ENCODE results near the gene ADGRG3.
A peak's percentile ranks its signal among the peaks of the same experiment; 100 is the strongest.

The ADGRG3 gene

GRCh38 chr16:57624806-57625500 lies 43.2 kb upstream of the ADGRG3 start:
- WGBS (ENCODE audit: insufficient coverage, insufficient read length), result no CpG with 5 or more reads among the region's 17 CpGs
- H3K27ac ChIP-seq (ENCODE audit: low read length), result no peak overlapping the region
- peaks cover 10% of the 10 kb centered on the region for H3K4me1 ChIP-seq (ENCODE audit: control insufficient read depth, insufficient read depth, low read length)
- no peaks in the 10 kb centered on the region for H3K36me3 ChIP-seq (ENCODE audit: control insufficient read depth, insufficient read depth, low read length)
- DNase-seq (ENCODE audit: low read depth, low spot score), result no peak
- H3K27me3 ChIP-seq (ENCODE audit: control insufficient read depth, insufficient read depth, low read length), result no peaks in the 10 kb centered on the region
- no peak overlapping the region for H3K4me3 ChIP-seq (ENCODE audit: low read length)
- H3K9me3 ChIP-seq (ENCODE audit: control insufficient read depth, insufficient read depth, low read length), result no peaks in the 10 kb centered on the region

- Histone ChIP-seq H3K27ac (ENCODE audit: low read length) (no peak overlapping the region), H3K4me3 (ENCODE audit: low read length) (no peak overlapping the region), H3K36me3 (ENCODE audit: control insufficient read depth, insufficient read depth, low read length) (no peaks in the 10 kb centered on the region), H3K9me3 (ENCODE audit: control insufficient read depth, insufficient read depth, low read length) (no peaks in the 10 kb centered on the region), H3K4me1 (ENCODE audit: control insufficient read depth, insufficient read depth, low read length) (peaks cover 4% of the 10 kb centered on the region; the same call in 1 of the 2 replicates), H3K27me3 (ENCODE audit: control insufficient read depth, insufficient read depth, low read length) (no peaks in the 10 kb centered on the region)
- no peak for DNase-seq (ENCODE audit: low read depth, low spot score)
- no CpG with 5 or more reads among the region's 10 CpGs for WGBS (ENCODE audit: insufficient coverage, insufficient read length)
These were observed 41.5 kb upstream of the ADGRG3 start for GRCh38 chr16:57626420-57627170.

GRCh38 chr16:57627184-57627871 lies 40.8 kb upstream of the ADGRG3 start:
- Histone ChIP-seq H3K27me3 (ENCODE audit: control insufficient read depth, insufficient read depth, low read length) (no peaks in the 10 kb centered on the region), H3K9me3 (ENCODE audit: control insufficient read depth, insufficient read depth, low read length) (no peaks in the 10 kb centered on the region), H3K27ac (ENCODE audit: low read length) (no peak overlapping the region), H3K4me1 (ENCODE audit: control insufficient read depth, insufficient read depth, low read length) (peaks cover 4% of the 10 kb centered on the region; the same call in 1 of the 2 replicates), H3K36me3 (ENCODE audit: control insufficient read depth, insufficient read depth, low read length) (no peaks in the 10 kb centered on the region), H3K4me3 (ENCODE audit: low read length) (no peak overlapping the region)
- no peak for DNase-seq (ENCODE audit: low read depth, low spot score)
- no CpG with 5 or more reads among the region's 15 CpGs for WGBS (ENCODE audit: insufficient coverage, insufficient read length)

GRCh38 chr16:57628008-57628781 lies 39.9 kb upstream of the ADGRG3 start, which contains the start of gene ADGRG1:
TSS of gene ADGRG1 (plus strand) at chr16:57628630. CDS start at chr16:57650288, 21,658 bp downstream.
- Histone ChIP-seq H3K4me3 (ENCODE audit: low read length) (peak within 1 kb of the TSS; percentile 9; the same call in 1 of the 2 replicates), H3K27ac (ENCODE audit: low read length) (no peak within 1 kb of the TSS)
- no peak for DNase-seq (ENCODE audit: low read depth, low spot score)

GRCh38 chr16:57628783-57629293 lies 39.3 kb upstream of the ADGRG3 start:
- no peak for DNase-seq (ENCODE audit: low read depth, low spot score)
- Histone ChIP-seq H3K4me3 (ENCODE audit: low read length) (no peak overlapping the region), H3K9me3 (ENCODE audit: control insufficient read depth, insufficient read depth, low read length) (no peaks in the 10 kb centered on the region), H3K36me3 (ENCODE audit: control insufficient read depth, insufficient read depth, low read length) (no peaks in the 10 kb centered on the region), H3K27me3 (ENCODE audit: control insufficient read depth, insufficient read depth, low read length) (no peaks in the 10 kb centered on the region), H3K4me1 (ENCODE audit: control insufficient read depth, insufficient read depth, low read length) (peaks cover 2% of the 10 kb centered on the region; the same call in 1 of the 2 replicates), H3K27ac (ENCODE audit: low read length) (no peak overlapping the region)
- over 99% methylated on average over 5 of the region's 7 CpGs for WGBS (ENCODE audit: insufficient coverage, insufficient read length)

More at GRCh38 chr16:57628008-57628781, 39.9 kb upstream of the ADGRG3 start, which contains the start of gene ADGRG1:
- Histone ChIP-seq H3K27me3 (ENCODE audit: control insufficient read depth, insufficient read depth, low read length) (no peaks in the 10 kb centered on the region), H3K9me3 (ENCODE audit: control insufficient read depth, insufficient read depth, low read length) (no peaks in the 10 kb centered on the region), H3K36me3 (ENCODE audit: control insufficient read depth, insufficient read depth, low read length) (no peaks in the 10 kb centered on the region), H3K4me1 (ENCODE audit: control insufficient read depth, insufficient read depth, low read length) (peaks cover 4% of the 10 kb centered on the region; the same call in 1 of the 2 replicates)
- no CpG with 5 or more reads among the region's 32 CpGs for WGBS (ENCODE audit: insufficient coverage, insufficient read length)

- Histone ChIP-seq H3K4me1 (ENCODE audit: control insufficient read depth, insufficient read depth, low read length) (peaks cover 2% of the 10 kb centered on the region; the same call in 1 of the 2 replicates), H3K27ac (ENCODE audit: low read length) (no peak overlapping the region), H3K4me3 (ENCODE audit: low read length) (no peak overlapping the region), H3K36me3 (ENCODE audit: control insufficient read depth, insufficient read depth, low read length) (no peaks in the 10 kb centered on the region), H3K9me3 (ENCODE audit: control insufficient read depth, insufficient read depth, low read length) (no peaks in the 10 kb centered on the region), H3K27me3 (ENCODE audit: control insufficient read depth, insufficient read depth, low read length) (no peaks in the 10 kb centered on the region)
- no peak for DNase-seq (ENCODE audit: low read depth, low spot score)
- WGBS (ENCODE audit: insufficient coverage, insufficient read length), result no CpG with 5 or more reads among the region's 22 CpGs
These were observed 38.3 kb upstream of the ADGRG3 start for GRCh38 chr16:57629516-57630406.

GRCh38 chr16:57630407-57630797 lies 37.7 kb upstream of the ADGRG3 start:
- Histone ChIP-seq H3K4me3 (ENCODE audit: low read length) (no peak overlapping the region), H3K4me1 (ENCODE audit: control insufficient read depth, insufficient read depth, low read length) (peaks cover 2% of the 10 kb centered on the region; the same call in 1 of the 2 replicates), H3K36me3 (ENCODE audit: control insufficient read depth, insufficient read depth, low read length) (no peaks in the 10 kb centered on the region), H3K27me3 (ENCODE audit: control insufficient read depth, insufficient read depth, low read length) (no peaks in the 10 kb centered on the region), H3K27ac (ENCODE audit: low read length) (no peak overlapping the region), H3K9me3 (ENCODE audit: control insufficient read depth, insufficient read depth, low read length) (no peaks in the 10 kb centered on the region)
- WGBS (ENCODE audit: insufficient coverage, insufficient read length), result no CpG with 5 or more reads among the region's 10 CpGs
- no peak for DNase-seq (ENCODE audit: low read depth, low spot score)

GRCh38 chr16:57630931-57631845 lies 36.9 kb upstream of the ADGRG3 start:
- Histone ChIP-seq H3K27ac (ENCODE audit: low read length) (no peak overlapping the region), H3K36me3 (ENCODE audit: control insufficient read depth, insufficient read depth, low read length) (no peaks in the 10 kb centered on the region), H3K27me3 (ENCODE audit: control insufficient read depth, insufficient read depth, low read length) (no peaks in the 10 kb centered on the region), H3K4me3 (ENCODE audit: low read length) (no peak overlapping the region), H3K9me3 (ENCODE audit: control insufficient read depth, insufficient read depth, low read length) (no peaks in the 10 kb centered on the region), H3K4me1 (ENCODE audit: control insufficient read depth, insufficient read depth, low read length) (peaks cover 2% of the 10 kb centered on the region; the same call in 1 of the 2 replicates)
- WGBS (ENCODE audit: insufficient coverage, insufficient read length), result no CpG with 5 or more reads among the region's 21 CpGs
- no peak for DNase-seq (ENCODE audit: low read depth, low spot score)
